ENCODE results near the gene DYNC2I2. TPM values are rescaled to one million over a fixed set of nuclear protein-coding genes. Genes with fewer than 3 reads are reported as not detected.

Gene DYNC2I2
- total RNA-seq, 4 donors from 2014 or later = 21.4 to 44.8 (median 41.1) TPM

GRCh38 chr9:128633057-128633456 is 23.6 kb downstream of the DYNC2I2 start:
- Histone ChIP-seq H3K4me1 (peaks cover 4 to 18% of the 10 kb centered on the region in 2 donors), H3K36me3 (no peaks in the 10 kb centered on the region), H3K27me3 (no peaks in the 10 kb centered on the region), H3K9me3 (no peaks in the 10 kb centered on the region), H3K4me3 (no peak overlapping the region), H3K27ac (no peak overlapping the region)
- no peak for TF ChIP-seq POLR2A (IDR thresholded peaks at IDR 0.05)
- no peak for TF ChIP-seq CTCF (IDR thresholded peaks at IDR 0.05)
- intact Hi-C loops (cut with DNase I; ENCODE audit: low total_unique reads) = no loop called here
- no peak for DNase-seq

DNA sequence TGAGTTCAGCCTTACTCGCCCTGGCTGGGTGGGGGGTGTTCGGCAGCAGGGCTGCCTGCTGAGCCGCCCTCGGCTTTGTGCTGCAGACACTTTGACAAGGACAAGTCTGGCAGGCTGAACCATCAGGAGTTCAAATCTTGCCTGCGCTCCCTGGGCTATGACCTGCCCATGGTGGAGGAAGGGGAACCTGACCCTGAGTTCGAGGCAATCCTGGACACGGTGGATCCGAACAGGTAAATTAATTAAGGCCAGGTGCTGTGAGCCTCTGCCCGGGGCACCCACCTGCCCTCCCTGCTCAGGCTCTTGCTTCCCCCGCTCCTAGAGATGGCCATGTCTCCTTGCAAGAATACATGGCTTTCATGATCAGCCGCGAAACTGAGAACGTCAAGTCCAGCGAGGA is 24.2 kb downstream of the DYNC2I2 start:
- Histone ChIP-seq H3K27ac (no peak overlapping the region), H3K4me1 (peaks cover 4 to 18% of the 10 kb centered on the region in 2 donors), H3K36me3 (no peaks in the 10 kb centered on the region), H3K9me3 (no peaks in the 10 kb centered on the region), H3K4me3 (no peak overlapping the region), H3K27me3 (no peaks in the 10 kb centered on the region)
- intact Hi-C loops (cut with DNase I; ENCODE audit: low total_unique reads) = no loop called here
- no peak for TF ChIP-seq CTCF (IDR thresholded peaks at IDR 0.05)
- no peak for DNase-seq

DNA sequence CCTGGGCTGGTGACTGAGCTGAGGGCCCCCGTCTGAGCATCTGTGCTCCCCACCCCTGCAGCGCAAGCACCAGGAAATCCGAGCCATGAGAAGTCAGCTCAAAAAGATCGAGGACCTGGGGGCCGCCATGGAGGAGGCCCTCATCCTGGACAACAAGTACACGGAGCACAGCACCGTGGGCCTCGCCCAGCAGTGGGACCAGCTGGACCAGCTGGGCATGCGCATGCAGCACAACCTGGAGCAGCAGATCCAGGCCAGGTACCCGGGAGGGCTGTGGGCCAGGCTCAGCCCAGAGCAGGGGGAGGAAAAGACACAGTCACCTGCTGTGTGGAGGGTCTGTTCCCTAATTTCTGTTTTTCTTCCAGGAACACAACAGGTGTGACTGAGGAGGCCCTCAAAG is 24.6 kb downstream of the DYNC2I2 start:
- no peak for TF ChIP-seq CTCF (IDR thresholded peaks at IDR 0.05)
- no peak for TF ChIP-seq POLR2A (IDR thresholded peaks at IDR 0.05)
- DNase-seq = no peak
- intact Hi-C loops (cut with DNase I; ENCODE audit: low total_unique reads) = no loop called here
- Histone ChIP-seq H3K27ac (no peak overlapping the region), H3K27me3 (no peaks in the 10 kb centered on the region), H3K9me3 (no peaks in the 10 kb centered on the region), H3K4me3 (no peak overlapping the region), H3K4me1 (peaks cover 4 to 18% of the 10 kb centered on the region in 2 donors), H3K36me3 (no peaks in the 10 kb centered on the region)

DNA sequence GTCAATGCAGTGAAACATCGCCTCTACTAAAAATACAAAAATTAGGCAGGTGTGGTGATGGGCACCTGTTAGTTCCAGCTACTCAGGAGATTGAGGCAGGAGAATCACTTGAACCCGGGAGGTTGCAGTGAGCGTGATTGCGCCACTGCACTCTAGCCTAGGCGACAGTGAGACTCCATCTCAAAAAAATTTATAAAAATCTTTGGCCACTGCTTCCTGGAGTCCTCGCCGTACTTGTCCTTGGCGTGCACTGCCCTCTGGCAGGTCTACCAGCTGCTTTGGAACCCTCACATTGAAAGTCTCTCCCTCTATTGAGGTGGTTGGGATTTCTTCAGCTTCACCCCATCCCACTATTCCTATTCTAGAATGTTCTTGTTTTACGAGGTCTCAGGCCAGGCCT is 25.0 kb downstream of the DYNC2I2 start:
- Histone ChIP-seq H3K4me3 (no peak overlapping the region), H3K27me3 (no peaks in the 10 kb centered on the region), H3K4me1 (peaks cover 4 to 18% of the 10 kb centered on the region in 2 donors), H3K9me3 (no peaks in the 10 kb centered on the region), H3K27ac (no peak overlapping the region), H3K36me3 (no peaks in the 10 kb centered on the region)
- TF ChIP-seq CTCF (IDR thresholded peaks at IDR 0.05) = no peak
- no peak for TF ChIP-seq POLR2A (IDR thresholded peaks at IDR 0.05)
- intact Hi-C loops (cut with DNase I; ENCODE audit: low total_unique reads) = no loop called here
- no peak for DNase-seq

DNA sequence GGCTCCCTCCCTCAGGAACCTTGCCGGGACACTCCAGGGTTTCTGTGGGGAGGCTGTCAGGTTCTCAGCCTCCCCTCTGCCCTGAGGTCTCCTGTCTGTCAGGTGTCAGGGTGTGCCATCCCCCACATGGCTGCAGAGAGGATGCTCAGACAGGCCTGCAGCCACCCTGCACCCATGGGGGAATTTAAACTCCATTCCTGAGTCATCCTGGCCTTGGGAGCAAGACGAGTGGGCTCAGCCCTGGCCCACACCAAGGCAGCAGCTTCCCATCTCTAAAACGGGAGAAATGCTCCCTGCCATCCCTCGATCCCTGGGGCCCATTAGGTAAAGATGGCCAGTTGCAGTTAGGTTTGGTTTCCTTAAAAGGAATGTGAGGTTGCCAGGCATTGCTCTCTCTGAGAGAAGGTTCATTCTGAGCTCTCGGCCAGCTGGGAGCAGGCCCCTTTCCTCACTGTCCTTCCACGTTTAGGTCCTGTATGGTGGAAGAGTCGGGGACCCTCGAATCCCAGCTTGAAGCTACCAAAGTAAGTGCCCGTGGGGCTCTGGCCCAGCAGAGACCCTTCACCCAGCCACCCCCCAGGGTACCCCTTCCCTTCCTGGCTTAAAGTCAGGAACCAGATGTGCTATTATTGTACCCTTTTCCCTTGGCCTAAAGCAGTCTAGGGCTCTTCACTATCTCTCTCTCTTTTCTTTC is 26.6 kb downstream of the DYNC2I2 start:
- DNase-seq = no peak
- intact Hi-C loops (cut with DNase I; ENCODE audit: low total_unique reads) = no loop called here

More for the DNA sequence above, 26.6 kb downstream of the DYNC2I2 start:
- TF ChIP-seq POLR2A (IDR thresholded peaks at IDR 0.05) (no peak), CTCF (IDR thresholded peaks at IDR 0.05) (no peak)
- H3K27ac ChIP-seq = no peak overlapping the region
- H3K4me3 ChIP-seq = no peak overlapping the region
- peaks cover 2 to 7% of the 10 kb centered on the region in 2 donors for H3K4me1 ChIP-seq
- no peaks in the 10 kb centered on the region for H3K9me3 ChIP-seq
- no peaks in the 10 kb centered on the region for H3K27me3 ChIP-seq
- no peaks in the 10 kb centered on the region for H3K36me3 ChIP-seq

Measured in uterus (tissue), 4 donors.